Effector memory CD8-positive, alpha-beta T cell (primary cell): ENCODE results near the gene RASSF10.
"Not testable (repeated sequence)": the region's sequence is repeated elsewhere in the genome, so short reads cannot be mapped to it uniquely, and the experiment has no call there.

Experiments
- ATAC-seq: fragments of 150-1000 bp; cut with Tn5 transposase; replicated peaks from 2 replicates; pipeline ENCODE4 v1.10.0; 2021; ENCODE audit warnings: mild to moderate bottlenecking, moderate library complexity
- DNase-seq, 3 experiments: peaks; one replicate each; pipeline ENCODE4 v3.0.0; 2021
- H3K27ac Mint-ChIP-seq, 2 donors: one replicate each; pipeline ENCODE4 v1.8.0; 2022; ENCODE audit warnings: mild to moderate bottlenecking in 2 of 2, mixed read lengths in 2 of 2, moderate library complexity in 2 of 2
- H3K27me3 Mint-ChIP-seq, 2 donors: one replicate each; pipeline ENCODE4 v1.8.0; 2022; ENCODE audit warnings: mixed read lengths in 2 of 2
- H3K36me3 Mint-ChIP-seq: one replicate; pipeline ENCODE4 v1.8.0; 2022; ENCODE audit warnings: mild to moderate bottlenecking, moderate library complexity, mixed read lengths; ENCODE audit not compliant: insufficient read depth
- H3K4me1 Mint-ChIP-seq, 2 donors: one replicate each; pipeline ENCODE4 v1.8.0; 2022; ENCODE audit warnings: low read depth in 2 of 2, mixed read lengths in 2 of 2
- H3K4me3 Mint-ChIP-seq, 2 donors: one replicate each; pipeline ENCODE4 v1.8.0; 2022; ENCODE audit warnings: mild to moderate bottlenecking in 2 of 2, mixed read lengths in 2 of 2, moderate library complexity in 2 of 2
- H3K9me3 Mint-ChIP-seq, 2 donors: one replicate each; pipeline ENCODE4 v1.8.0; 2022; ENCODE audit warnings: mixed read lengths in 2 of 2

RASSF10 gene

GRCh38 chr11:13043912-13044628 lies 35.0 kb downstream of the RASSF10 start:
- no peaks in the 10 kb centered on the region for H3K9me3 Mint-ChIP-seq
- no peaks in the 10 kb centered on the region for H3K4me1 Mint-ChIP-seq
- no peak overlapping the region for H3K4me3 Mint-ChIP-seq
- DNase-seq (no peak), ATAC-seq (no peak)
- H3K27ac Mint-ChIP-seq: no peak overlapping the region
- H3K36me3 Mint-ChIP-seq: no peaks in the 10 kb centered on the region
- H3K27me3 Mint-ChIP-seq: peaks cover 21% of the 10 kb centered on the region in 2 donors

GRCh38 chr11:13045089-13045488 lies 36.0 kb downstream of the RASSF10 start:
- not testable (repeated sequence) for DNase-seq, H3K4me1 Mint-ChIP-seq, ATAC-seq, H3K27ac Mint-ChIP-seq, H3K9me3 Mint-ChIP-seq, H3K36me3 Mint-ChIP-seq, H3K4me3 Mint-ChIP-seq
- H3K27me3 Mint-ChIP-seq: peaks cover 21% of the 10 kb centered on the region in 2 donors

- ATAC-seq (no peak), DNase-seq (no peak)
- Mint-ChIP-seq H3K4me3 (no peak overlapping the region), H3K9me3 (no peaks in the 10 kb centered on the region), H3K27me3 (peaks cover 27 to 28% of the 10 kb centered on the region in 2 donors), H3K27ac (no peak overlapping the region), H3K36me3 (no peaks in the 10 kb centered on the region), H3K4me1 (no peaks in the 10 kb centered on the region)
Measured at GRCh38 chr11:13045734-13046133, 36.6 kb downstream of the RASSF10 start.

- Mint-ChIP-seq H3K9me3 (no peaks in the 10 kb centered on the region), H3K36me3 (no peaks in the 10 kb centered on the region), H3K27ac (no peak overlapping the region), H3K4me1 (no peaks in the 10 kb centered on the region), H3K27me3 (peaks cover 30 to 39% of the 10 kb centered on the region in 2 donors), H3K4me3 (no peak overlapping the region)
- ATAC-seq (no peak), DNase-seq (no peak)
Measured at GRCh38 chr11:13046637-13047570, 37.8 kb downstream of the RASSF10 start.

- Mint-ChIP-seq H3K36me3 (no peaks in the 10 kb centered on the region), H3K4me1 (no peaks in the 10 kb centered on the region), H3K4me3 (no peak overlapping the region), H3K27ac (no peak overlapping the region), H3K27me3 (peaks cover 35 to 45% of the 10 kb centered on the region in 2 donors), H3K9me3 (no peaks in the 10 kb centered on the region)
- peak; percentile 47 for ATAC-seq
- DNase-seq: no peak
Measured at GRCh38 chr11:13047884-13048283, 38.8 kb downstream of the RASSF10 start.

- H3K4me3 Mint-ChIP-seq: no peak overlapping the region
- H3K9me3 Mint-ChIP-seq: no peaks in the 10 kb centered on the region
- H3K4me1 Mint-ChIP-seq: peaks cover 13% of the 10 kb centered on the region in 2 donors
- no peaks in the 10 kb centered on the region for H3K36me3 Mint-ChIP-seq
- DNase-seq (no peak), ATAC-seq (no peak)
- H3K27ac Mint-ChIP-seq: no peak overlapping the region
- peaks cover 43 to 54% of the 10 kb centered on the region in 2 donors for H3K27me3 Mint-ChIP-seq
Measured at GRCh38 chr11:13051257-13051656, 42.1 kb downstream of the RASSF10 start.

GRCh38 chr11:13052130-13052571 lies 43.0 kb downstream of the RASSF10 start:
- Mint-ChIP-seq H3K27ac (no peak overlapping the region), H3K9me3 (no peaks in the 10 kb centered on the region), H3K4me3 (no peak overlapping the region), H3K4me1 (peaks cover 13 to 14% of the 10 kb centered on the region in 2 donors), H3K27me3 (peaks cover 43 to 54% of the 10 kb centered on the region in 2 donors), H3K36me3 (no peaks in the 10 kb centered on the region)
- ATAC-seq (no peak), DNase-seq (no peak)

GRCh38 chr11:13053255-13053917 lies 44.3 kb downstream of the RASSF10 start:
- H3K27me3 Mint-ChIP-seq: peaks cover 48 to 54% of the 10 kb centered on the region in 2 donors
- ATAC-seq: no peak

GRCh38 chr11:13054278-13054677 lies 45.2 kb downstream of the RASSF10 start:
- Mint-ChIP-seq H3K27ac (no peak overlapping the region), H3K9me3 (no peaks in the 10 kb centered on the region), H3K36me3 (no peaks in the 10 kb centered on the region), H3K27me3 (peaks cover 48 to 51% of the 10 kb centered on the region in 2 donors), H3K4me1 (peaks cover 13 to 14% of the 10 kb centered on the region in 2 donors), H3K4me3 (peak overlapping the region in 1 of 2 donors; percentile 6)
- DNase-seq (no peak), ATAC-seq (no peak)

More at GRCh38 chr11:13053255-13053917, 44.3 kb downstream of the RASSF10 start:
- no peaks in the 10 kb centered on the region for H3K9me3 Mint-ChIP-seq
- H3K4me1 Mint-ChIP-seq: peaks cover 13 to 14% of the 10 kb centered on the region in 2 donors
- no peak overlapping the region for H3K27ac Mint-ChIP-seq
- no peak overlapping the region for H3K4me3 Mint-ChIP-seq
- no peak for DNase-seq
- H3K36me3 Mint-ChIP-seq: no peaks in the 10 kb centered on the region

- Mint-ChIP-seq H3K4me3 (no peak overlapping the region), H3K27ac (no peak overlapping the region), H3K36me3 (no peaks in the 10 kb centered on the region), H3K4me1 (peaks cover 13 to 14% of the 10 kb centered on the region in 2 donors), H3K27me3 (peaks cover 39 to 42% of the 10 kb centered on the region in 2 donors), H3K9me3 (no peaks in the 10 kb centered on the region)
- peak; percentile 7 to 13 (median 11) for DNase-seq
- peak; percentile 98 for ATAC-seq
Measured at GRCh38 chr11:13055200-13055599, 46.1 kb downstream of the RASSF10 start.

- H3K27me3 Mint-ChIP-seq: peaks cover 33 to 38% of the 10 kb centered on the region in 2 donors
- ATAC-seq: no peak
- peaks cover 4 to 8% of the 10 kb centered on the region in 2 donors for H3K9me3 Mint-ChIP-seq
- H3K36me3 Mint-ChIP-seq: peaks cover 2% of the 10 kb centered on the region
- no peak for DNase-seq
- H3K4me1 Mint-ChIP-seq: no peaks in the 10 kb centered on the region
- no peak overlapping the region for H3K4me3 Mint-ChIP-seq
- no peak overlapping the region for H3K27ac Mint-ChIP-seq
Measured at GRCh38 chr11:13061294-13061990, 52.3 kb downstream of the RASSF10 start.
